ENCODE data around the gene GRM7.

The GRM7 gene

DNA sequence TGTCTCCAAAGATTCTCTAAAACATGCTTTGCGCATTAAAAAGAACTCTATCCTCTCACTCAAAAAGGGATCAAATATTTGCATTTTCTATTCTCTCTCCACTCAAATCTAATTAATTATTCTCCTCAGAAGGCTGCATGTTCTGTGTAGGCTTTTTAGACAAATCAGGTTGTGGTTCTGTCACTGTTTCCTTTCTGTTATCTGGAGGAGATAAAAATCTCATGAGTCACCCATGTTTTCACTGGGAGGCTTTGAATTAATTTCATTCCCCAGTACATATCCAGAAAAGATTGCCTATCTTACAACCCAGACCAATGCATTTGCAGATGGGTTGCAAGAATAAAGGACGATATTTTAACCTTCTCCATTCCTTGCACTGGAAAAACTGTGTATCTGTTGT is 446.5 kb downstream of the GRM7 start:
- DNase-seq (ENCODE audit: low read depth): no peak

DNA sequence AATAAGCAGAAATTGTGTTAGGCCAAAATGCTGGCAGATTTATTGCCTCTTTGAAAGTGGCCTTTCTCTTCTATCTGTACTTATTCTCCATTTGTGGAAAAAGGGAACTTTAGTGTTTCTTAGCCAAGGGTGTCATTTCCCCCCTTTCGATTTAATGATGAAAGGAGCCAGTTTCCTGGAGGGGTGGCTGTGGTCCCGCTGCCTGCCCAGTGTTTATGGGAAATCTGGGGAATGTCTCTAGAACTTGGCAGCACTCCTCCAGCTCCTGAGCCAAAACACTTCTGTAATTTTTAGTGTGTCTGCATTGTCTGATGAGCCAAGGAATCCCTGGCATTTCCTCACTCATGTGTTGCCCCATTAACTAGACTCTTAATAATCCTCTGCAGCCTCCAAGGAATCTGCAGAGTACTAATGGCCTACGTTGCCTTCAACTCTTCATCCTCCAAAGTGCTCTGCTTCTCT is 448.8 kb downstream of the GRM7 start:
- no peak for DNase-seq (ENCODE audit: low read depth)

DNA sequence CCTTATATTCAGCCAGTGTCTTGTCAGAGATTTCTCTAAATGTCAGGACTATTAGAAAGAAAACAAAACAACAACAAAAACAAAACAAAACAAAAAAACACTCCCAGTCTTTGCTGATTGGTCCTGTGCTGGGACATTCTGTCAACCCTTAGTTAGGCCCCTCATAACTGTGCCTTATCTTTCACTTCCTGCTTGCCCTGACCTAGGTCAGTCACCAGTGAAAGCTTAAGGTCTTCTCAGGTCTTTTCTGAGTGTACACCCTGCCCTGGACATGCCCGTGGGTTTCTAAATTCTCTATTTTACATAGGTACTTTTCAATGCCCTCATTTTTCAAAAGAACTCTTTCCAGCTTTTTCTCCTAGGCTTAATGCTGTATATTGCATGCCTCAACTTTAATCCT is 454.1 kb downstream of the GRM7 start:
- no peak for DNase-seq (ENCODE audit: low read depth)

DNA sequence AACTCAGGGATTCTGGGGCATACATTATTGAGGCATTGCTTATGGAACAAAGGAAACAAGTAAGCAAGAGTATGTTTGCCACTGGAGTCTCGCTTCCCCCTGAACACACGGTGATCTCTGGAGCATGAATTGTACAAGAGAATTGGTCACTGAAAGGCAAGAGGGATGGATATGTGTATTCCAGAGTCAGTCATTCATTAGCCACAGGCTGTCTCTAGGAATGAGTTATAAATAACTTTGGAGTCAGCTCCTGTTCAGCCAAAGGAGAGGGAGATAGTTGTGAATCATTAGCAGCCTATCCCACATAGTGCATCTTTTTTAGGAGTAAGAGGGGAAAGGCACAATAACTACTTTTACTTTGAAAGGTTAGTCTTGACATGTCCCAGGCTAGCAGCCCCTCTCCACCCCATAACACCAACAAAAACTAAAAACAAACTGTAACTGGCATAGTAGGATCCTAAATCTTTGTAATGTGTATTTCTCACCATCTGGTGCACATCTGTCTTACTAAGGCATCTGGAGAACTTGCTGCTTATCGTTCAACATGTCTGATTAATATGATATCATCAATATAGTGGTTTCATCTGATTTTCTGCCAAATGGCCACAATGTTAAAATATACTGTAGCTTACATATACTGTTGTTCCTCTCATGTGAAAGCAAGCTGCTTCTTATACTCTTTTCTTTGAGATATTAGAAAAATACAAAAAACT is 462.2 kb downstream of the GRM7 start:
- no peak for DNase-seq (ENCODE audit: low read depth)

DNA sequence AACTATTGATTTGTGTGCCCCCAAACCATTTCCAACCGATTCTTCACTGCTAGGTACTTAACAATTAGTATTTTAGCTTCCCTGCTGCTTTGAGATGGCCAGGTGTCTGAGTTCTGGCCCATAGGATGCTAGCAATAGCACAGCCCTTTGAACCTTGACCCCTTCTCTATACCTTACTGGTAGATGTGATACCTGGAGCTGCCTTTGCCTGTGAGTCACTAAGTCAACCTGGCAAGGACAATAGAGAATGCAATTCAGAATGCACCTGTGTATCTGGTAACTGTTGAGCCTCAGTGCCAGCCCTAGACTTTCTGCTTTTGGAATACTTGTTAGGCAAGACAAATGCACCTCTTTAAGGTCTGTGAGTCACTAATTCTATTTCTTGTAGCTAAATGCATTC is 467.4 kb downstream of the GRM7 start:
- no peak for DNase-seq (ENCODE audit: low read depth)

DNA sequence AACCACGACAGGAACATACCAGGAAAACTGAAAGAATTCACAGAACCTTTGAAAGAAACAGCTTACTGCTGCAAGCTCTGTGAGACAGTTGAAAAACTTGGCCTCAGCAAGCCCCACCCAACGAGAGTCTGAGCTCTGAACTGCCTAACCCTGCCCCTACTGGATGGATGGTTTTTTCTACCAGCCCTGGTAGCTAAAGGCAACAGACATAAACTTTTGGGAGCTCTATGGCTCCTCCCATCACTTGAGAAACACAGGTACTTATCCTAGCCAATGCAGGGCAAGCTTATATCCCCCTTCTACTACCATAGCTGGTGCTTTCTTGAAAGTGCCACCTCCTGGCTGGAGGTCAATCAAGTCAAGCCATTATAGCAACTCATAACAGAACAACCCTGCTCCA is 471.8 kb downstream of the GRM7 start:
- DNase-seq (ENCODE audit: low read depth): no peak

DNA sequence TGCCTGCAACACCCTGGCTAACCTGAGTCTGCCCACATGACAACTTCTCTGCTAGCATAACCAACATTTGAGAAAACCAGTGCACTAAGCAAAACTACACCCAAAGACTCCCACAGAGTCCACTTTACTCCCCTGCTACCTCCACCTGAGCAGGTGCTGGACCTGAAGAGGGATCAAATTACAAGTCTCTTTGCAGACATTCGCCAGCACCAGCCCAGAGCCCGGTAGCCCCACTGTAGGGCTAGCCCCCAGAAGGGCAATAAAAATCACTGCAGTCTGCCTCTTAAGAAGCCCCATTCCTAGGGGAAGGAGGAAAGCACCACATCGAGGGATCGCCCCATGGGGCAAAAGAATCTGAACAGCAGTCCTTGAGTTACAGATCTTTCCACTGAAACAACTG is 472.2 kb downstream of the GRM7 start:
- no peak for DNase-seq (ENCODE audit: low read depth)

DNA sequence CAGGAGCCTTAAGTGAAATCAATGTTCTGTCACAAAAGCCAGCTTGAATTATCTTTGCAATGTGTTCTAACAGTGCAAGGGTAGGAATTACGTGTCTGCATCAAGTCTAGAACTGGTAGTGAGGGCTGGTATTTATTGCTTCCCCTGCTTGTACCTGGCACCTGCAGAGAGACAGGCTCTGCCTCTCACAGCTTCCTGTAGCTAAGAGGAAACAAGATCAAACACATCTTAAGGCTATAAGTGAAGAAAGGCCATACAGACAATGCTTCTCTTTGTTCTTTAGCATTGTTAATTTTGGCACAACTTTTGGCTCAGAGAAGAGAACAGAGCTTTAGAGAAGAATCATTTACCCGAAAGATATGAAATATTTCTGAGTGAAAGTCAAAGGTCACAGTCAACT is 479.9 kb downstream of the GRM7 start:
- no peak for DNase-seq (ENCODE audit: low read depth)

DNA sequence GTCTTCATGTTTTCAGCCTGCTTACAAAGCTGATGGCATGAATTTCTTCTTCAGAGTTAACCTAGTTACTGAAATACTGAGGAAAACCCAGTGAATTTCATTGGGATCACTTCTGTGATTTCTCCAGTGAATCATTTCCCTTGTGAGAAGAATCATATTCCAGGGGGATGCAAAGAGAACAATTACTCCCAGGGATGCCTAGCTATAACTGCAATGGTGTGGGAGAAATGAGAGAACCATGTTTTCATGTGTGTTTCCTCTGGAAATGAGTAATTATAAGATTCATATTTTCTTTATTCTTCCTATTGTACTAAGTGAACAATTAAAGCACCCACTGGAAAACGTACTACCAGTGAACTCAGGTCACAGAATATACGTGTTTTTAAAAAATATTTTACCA is 485.4 kb downstream of the GRM7 start:
- DNase-seq (ENCODE audit: low read depth): no peak

DNA sequence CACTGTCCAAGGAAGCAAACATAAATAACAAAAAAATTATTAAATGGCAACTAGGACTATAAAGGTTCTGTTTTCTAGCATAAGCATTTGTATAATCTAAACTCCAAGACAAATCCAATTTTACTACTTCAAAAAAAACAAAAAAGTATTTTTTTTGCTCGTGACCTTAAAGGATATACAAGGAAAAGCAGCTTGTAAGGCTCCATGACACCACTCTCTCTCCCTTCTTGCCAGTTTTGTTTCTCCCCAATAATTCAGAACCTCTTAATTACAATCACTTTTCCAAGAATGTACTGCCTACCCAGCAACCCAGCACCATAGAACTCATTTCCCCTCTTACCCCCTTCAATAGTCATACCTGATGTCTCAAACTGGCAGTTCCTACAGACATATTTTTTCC is 496.2 kb downstream of the GRM7 start:
- DNase-seq (ENCODE audit: low read depth): no peak

DNA sequence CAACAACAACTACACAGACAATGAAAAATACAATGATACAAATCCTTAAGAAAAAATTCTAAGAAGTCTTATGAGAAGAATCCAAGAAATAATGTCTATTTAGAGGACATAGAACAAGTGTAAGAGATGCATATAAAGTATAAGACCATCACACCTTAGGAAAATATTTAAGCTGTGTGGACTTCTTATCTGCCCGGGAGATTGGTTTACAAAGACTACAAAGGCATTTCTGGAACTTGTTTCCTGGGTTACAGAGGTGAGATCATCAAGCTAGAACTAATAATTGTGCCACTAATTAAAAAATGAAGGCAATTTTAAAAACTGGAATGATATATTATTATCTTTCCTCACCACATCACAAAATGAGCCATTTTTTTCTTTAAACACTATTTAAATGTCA is 507.1 kb downstream of the GRM7 start:
- no peak for DNase-seq (ENCODE audit: low read depth)

DNA sequence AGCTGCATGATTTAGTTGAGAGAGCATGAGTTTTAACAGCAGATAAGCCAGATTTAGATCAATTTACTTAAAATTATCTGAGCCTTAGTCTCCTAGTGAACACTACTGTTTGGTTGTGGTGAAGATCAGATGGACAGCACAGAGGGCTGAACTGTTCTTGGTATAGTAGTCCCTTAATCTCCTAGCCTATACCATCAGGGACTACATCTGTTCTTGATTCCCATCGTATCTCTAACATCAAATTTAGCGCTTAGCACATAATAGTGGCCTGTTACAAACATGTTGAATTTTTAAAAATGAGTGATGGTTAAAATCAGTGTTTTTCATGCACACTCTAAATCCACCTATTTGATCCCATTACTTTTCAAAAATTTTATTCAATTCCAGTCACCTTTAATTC is 507.7 kb downstream of the GRM7 start:
- DNase-seq (ENCODE audit: low read depth): no peak

DNA sequence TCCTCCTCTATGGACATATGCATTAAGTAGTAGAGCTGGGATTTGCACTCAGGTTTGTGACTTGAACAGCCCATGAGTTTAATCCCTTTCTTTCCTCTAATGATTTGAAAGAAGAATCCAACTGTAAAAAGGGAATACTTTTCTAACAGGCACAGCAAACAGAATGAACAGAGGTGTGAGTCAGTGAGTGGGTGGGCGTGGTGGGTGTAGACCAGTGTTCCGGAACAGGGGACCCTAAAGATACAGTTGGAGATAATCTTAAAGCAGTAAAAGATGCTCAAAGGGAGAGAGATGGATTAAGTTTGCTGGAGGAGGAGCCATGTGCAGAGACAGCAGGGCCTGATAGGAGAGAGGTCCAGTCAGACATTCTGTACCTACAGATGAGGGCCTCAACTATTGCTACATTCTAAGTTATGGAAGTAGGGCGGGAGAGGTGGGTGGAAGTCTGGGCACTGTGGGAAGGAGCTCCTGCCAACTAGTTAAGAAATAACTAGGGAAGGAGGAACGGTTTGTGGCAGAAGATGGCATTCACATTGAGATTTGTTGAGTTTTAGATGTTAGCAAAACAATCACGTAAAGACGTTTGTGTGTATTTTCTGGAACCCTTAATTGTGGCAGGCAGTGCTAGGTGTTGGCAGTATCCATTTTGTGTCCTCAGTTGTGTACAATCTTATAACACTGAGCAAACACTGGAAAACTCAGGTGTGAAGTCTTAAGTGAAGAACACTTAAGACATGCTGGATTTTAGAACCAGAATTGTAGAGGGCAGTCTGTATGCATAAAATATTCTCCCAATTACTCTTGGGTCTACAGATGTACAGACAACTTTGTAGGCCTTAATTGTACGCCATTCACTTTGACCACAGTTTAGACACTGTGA is 511.0 kb downstream of the GRM7 start:
- DNase-seq (ENCODE audit: low read depth): no peak

DNA sequence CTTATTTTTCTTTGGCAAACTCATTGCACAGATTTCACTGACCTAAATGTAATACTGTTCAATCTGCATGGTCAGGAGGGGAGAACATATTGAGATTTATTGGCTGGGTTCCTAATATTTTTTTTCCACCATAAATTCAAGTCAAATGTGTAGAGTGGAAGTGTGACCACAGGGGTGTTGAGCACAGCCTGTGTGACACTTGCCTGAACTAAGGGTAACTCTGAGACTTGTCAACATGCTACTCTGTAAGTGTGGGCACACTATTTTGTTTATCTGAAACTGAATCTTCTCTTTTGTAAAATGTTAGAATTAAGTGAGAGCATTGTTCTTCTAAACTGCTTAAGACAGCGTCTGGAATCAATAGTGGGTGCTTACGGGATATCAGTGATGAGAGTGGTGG is 516.2 kb downstream of the GRM7 start:
- DNase-seq (ENCODE audit: low read depth): no peak

DNA sequence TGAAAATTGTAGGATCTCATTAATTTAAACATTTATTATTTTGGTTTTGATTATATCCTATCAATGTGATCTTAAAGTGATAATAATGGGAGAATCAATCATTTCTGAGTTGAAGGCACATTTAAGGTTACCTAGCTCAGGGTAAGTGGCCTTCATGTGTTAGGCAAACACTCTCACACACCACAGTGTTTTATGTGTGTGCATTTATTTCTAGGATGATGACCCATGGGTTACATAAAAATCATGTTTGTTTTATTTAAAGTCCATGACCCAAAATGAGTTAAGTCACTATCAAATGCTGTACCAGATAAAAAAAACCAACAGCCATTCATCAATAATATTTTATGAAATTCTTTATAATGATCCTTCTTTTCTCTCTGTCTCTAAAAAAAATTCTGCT is 520.8 kb downstream of the GRM7 start:
- no peak for DNase-seq (ENCODE audit: low read depth)

DNA sequence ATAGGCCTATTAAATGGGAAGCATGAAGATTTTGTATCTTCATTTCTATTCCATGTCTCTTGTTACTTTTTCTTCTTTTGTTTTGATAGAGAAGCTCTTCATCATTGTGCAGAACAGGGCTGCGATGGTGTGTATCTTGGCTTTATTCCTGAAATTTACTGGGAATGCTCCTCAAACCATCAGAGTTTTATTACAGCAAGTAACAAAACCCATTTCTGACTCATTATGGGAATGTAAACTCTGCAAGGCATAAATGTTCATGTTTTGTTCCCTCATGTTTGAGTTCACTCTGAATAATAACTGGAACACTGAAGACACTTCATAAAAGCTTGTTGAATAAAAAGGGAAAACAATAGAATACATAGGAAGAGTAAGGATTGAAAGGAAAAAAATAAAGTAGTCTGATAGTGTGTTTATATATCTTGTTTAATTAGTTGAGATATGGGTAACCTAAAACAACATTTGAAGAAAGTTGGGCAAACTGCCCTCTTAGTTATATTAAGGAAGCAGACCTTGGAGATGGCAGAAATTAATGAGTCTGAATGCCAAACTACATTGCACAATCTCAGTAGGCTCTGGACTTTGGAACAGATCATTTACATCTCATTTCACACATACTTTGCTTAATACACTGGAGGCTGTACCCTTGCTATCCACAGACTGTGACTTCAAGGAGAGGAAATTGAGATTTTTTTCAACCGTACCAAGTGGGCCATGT is 521.5 kb downstream of the GRM7 start:
- no peak for DNase-seq (ENCODE audit: low read depth)

DNA sequence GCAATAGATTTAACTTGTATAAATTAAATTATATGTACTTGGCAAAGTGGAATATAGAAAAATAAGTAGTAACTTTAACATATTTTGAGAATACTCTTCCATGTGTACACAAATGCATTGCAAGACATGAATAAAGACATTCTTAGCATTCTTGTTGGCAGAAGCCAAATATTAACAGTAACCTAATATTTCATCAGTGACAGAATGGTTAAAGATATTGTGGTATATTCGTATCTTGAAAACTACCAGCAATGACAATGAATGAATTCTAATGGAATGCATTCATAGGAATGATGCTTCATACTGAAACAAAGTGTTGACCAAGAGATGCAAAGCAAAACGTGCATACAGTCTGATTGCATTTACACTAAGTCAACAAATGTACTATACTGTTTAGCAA is 524.7 kb downstream of the GRM7 start:
- no peak for DNase-seq (ENCODE audit: low read depth)

DNA sequence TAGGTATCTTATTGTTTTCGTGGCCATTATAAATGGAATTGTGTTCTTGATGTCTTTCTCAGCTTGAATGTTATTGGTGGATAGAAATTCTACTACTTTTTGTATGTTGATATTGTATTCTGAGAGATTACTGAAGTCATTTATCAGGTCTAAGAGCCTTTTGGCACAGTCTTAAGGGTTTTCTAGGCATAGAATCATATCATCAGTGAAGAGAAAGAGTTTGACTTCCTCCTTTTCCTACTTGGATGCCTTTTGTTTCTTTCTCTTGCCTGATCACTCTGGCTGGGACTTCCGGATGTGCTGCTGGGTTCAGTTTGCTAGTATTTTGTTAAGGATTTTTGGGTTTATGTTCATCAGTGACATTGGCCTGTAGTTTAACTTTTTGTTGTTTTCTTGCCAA is 527.1 kb downstream of the GRM7 start:
- no peak for DNase-seq (ENCODE audit: low read depth)

DNA sequence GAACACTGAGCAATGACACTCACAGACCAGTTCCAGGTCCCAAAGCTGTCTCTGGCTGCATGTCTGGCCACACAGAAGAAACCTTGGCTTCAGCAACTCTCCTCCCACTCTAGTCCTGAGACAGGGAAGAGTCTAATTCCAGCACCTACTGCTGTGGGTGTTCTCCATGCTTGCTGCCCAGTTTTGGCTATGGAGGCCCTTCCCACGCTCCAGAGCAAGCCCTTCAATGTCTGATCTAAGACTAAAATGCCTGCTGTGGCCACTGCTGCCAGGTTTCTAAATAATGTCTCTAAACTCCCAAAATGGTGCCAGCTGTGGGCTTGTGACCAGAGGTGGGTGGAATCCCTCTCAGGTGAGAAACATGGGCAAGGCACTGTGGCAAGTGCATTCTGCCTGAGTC is 531.3 kb downstream of the GRM7 start:
- no peak for DNase-seq (ENCODE audit: low read depth)

DNA sequence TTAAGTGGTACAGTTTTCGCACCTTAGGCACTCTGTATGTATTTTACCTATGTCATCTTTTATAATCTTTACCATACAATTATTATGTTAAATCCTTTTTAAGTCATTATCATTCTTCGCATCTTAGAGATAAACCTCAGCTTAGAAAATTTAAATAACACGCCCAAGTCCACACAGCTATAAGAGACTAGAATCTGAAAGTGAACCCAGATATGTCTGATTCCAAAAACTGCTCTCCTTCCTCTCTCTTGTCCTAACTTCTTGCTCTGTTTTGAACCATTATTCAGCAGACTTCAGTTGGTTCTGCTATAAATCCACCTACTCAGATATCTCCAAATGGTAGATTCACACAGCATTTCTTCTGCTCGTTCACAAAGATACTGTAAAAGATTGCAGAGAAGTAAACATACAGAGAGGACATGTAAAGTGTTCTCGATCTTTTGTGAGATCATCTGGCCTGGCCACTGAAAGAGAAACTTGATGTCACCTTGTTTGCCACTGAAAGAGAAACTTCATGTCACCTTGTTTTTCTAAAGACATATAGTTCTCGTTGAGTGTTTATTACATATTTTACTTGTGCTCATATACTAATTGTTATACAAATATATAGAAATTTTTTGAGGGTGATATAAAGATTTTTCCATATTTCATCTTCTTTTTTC is 533.2 kb downstream of the GRM7 start:
- no peak for DNase-seq (ENCODE audit: low read depth)

DNA sequence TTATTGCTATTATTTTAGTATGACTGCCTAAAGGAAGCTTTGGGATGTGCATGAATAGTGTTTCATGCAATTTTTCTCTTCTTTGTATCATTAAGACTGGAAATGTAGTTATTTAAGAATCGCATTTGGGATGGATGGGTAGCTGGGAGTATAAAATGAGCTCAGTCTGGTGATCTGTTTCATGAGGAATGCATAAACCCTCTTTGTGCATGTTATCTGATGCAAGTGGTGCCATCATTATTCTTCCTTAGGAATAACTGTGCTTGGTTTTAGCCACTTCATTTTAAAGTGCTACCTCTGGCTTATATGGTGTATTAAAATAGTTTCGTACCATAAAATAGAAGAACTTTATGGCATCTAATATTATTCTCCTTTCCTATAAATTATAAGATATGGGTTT is 535.6 kb downstream of the GRM7 start:
- no peak for DNase-seq (ENCODE audit: low read depth)

DNA sequence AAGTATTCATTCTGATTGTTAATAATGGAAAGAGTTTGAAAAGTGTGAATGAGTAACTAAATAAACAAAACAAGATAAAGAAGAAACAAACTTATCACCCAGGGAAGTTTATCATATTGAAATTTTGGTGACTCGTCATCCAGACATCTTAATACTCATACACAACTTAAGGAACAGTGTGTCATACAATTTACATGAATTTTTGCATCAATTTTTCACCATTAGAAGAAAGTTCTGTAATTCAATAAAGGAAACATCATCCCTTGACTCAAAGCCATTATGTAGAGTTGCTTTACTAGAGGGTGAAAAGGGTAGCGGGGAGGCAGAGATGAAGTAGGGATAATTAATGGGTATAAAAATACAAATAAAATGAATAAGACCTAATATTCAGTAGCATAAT is 536.2 kb downstream of the GRM7 start:
- no peak for DNase-seq (ENCODE audit: low read depth)
